Dedifferentiated amniotic fluid mesenchymal stem cell (primary cell): ENCODE data around the gene PUS10.
"Not testable (repeated sequence)": the region's sequence is repeated elsewhere in the genome, so short reads cannot be mapped to it uniquely, and the experiment has no call there.

Source experiments
- DNase-seq: peaks from one replicate; pipeline ENCODE4 v3.0.0-alpha.2; 2016; ENCODE audit errors: extremely low spot score

Gene PUS10, protein sequence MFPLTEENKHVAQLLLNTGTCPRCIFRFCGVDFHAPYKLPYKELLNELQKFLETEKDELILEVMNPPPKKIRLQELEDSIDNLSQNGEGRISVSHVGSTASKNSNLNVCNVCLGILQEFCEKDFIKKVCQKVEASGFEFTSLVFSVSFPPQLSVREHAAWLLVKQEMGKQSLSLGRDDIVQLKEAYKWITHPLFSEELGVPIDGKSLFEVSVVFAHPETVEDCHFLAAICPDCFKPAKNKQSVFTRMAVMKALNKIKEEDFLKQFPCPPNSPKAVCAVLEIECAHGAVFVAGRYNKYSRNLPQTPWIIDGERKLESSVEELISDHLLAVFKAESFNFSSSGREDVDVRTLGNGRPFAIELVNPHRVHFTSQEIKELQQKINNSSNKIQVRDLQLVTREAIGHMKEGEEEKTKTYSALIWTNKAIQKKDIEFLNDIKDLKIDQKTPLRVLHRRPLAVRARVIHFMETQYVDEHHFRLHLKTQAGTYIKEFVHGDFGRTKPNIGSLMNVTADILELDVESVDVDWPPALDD

DNA sequence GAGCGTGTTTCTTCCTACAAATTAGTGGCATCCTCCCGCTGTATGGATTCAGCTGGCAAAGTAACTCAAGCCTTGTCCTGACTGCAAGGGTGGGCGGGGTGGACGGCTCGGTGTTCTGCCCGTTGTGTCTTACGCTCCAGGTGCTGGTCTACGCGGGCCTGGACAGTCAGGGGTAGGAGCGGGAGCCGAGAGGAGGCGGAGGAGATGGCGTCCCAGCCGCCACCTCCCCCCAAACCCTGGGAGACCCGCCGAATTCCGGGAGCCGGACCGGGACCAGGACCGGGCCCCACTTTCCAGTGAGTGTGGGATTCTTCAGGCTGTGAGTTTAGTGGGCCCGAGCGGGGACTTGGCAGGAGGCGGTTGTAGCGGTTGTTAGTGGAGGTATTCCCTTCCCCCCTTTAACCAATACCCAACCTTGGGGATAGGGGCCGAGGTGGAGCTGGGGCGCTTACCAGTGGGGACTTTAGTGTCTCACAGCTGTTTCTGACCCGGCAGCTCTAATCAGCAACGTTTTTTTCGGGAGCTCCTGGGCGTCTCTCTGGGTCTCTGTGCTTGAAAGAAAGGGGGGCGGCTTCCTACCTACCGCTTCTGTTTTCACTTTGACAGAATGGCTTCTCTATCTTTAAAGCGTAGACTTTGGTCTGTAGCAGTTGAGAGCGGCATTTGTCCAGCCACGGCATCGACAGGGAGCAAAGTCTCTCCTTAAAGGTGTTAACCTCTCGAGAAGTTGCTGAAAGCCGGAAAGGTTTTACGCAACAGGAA is at the start of gene PUS10, which contains the start of gene PEX13:
PUS10 (minus strand) TSS at position 700 of the 762 bp plus-strand sequence. CDS start 6,365 bp downstream, outside the sequence.
PEX13 (plus strand) TSS at position 165 of the 762 bp plus-strand sequence; CDS start at position 205, 40 bp downstream.
- peak; percentile 70 for DNase-seq

DNA sequence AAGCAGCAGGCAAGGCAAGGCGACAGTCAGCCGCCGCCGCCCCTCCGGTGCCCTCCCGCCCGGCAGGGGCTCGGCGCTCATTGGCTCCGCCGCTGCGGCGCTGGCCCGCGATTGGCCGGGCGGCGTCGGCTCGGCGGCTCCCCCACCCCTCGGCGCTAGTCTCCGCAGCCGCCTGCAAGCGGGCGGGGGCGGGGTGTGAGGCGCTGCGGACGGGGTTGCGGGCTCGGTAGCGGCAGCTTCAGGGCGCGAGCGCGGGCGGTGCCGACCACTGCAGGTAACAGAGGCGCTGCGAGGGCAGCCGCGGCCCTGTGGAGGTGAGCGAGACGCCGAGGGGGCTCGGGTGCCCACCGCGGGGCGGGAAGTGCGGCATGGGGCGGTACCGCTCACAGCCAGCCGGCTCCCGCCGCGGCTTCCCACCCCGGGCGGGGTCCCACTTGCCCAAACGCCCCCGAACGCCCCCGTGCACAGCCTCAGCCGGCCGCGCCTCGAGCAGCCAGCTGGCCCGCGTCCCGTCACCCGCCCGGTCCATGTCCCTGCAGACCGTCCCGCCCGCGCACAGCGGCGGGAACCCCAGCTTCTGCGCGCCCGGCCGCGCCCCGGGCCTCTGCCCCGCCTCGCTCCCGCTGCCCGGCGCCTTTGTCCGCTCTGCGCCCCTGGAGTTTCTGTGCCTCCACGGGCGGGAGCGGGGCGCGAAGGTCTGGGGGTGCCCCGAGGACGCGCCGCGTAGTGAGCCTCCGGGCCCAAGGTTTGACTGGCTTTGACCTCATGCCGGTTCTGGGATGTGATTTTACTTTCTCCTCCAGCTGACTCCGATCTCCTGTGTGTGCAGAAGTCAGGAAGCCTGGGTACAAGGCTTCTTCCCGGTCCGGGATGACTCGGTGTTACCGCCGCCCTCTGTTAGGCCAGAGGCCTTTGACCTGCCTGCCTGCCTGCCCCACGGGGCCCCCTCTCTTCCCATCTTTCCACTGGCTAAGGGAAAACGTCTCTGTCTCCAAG is 48.0 kb upstream of the PUS10 start, which contains the start of gene SANBR:
SANBR (plus strand) TSS at position 158 of the 996 bp plus-strand sequence. CDS start 4,480 bp downstream, outside the sequence.
- peak; percentile 68 for DNase-seq

DNA sequence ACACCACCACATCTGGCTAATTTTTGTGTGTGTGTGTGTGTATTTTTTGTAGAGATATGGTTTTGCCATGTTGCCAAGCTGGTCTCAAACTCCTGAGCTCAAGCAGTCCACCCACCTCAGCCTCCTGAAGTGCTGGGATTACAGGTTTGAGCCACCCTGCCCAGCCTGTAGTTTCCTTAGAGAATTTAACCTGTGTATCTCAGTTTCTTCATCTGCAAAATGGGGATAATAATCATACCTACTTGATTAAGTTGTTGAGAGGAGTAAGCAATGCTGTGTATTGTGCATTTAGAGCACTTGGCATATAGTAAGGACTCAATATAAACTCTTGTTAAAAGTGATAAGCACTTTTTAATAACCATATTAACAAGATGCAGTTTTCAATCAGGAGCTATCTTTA is 41.3 kb upstream of the PUS10 start:
- DNase-seq: no peak

DNA sequence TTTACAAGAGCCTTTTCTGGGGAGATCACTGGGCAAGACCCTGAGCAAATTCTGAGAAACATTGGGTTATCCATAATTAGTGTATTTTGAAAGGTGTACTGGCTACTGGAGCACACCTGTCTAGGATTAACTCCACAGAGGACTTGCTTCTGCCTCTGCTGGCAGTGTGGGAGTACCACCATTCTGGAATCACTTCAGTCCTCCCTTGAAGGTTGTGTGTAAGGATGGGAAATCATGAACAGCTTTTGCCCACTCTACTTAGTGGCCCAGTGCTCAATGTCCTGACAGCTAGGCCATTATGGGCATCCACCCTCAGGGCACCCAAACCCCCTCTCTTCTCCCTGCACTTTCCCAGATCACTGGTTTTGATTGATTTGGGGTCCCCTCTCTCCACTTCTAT is 39.5 kb upstream of the PUS10 start:
- no peak for DNase-seq

DNA sequence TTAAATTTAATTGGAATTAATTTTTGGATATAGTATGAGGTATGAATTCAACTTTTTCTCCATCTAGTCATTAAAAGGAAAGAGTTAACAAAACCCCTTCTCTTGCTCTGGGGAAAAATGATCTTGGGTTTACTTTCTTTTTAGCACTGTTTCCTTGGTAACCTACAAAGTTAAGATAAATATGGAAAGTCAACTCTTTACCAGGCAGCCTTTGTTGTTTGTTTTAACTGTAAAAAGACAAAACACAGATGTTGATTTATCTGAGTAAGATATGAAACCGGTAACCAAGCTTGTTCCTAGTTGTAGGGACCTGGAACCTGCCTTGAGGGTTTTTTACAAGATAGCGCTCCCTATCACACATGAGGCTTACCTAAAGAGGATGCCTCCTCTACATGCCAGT is 37.5 kb upstream of the PUS10 start:
- DNase-seq: peak; percentile 39

DNA sequence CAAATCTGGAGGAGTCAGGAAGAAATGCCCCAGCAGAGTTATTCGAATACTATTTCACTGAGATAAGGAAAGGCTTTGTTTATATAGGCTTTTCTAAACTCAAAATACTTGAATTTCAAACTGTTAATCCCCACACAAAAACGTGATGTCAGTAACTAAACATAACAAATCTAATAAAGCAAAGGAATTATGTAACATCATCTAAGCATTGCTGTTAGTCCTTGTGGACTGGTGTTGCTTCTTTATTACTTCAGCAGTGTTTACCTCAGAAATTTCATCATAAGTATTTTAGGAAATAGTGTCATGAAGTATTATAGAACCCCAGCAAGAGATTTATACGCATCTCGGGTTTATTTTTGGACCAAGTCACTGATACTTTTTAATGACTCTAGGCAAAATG is 27.9 kb upstream of the PUS10 start:
- DNase-seq: peak; percentile 47

DNA sequence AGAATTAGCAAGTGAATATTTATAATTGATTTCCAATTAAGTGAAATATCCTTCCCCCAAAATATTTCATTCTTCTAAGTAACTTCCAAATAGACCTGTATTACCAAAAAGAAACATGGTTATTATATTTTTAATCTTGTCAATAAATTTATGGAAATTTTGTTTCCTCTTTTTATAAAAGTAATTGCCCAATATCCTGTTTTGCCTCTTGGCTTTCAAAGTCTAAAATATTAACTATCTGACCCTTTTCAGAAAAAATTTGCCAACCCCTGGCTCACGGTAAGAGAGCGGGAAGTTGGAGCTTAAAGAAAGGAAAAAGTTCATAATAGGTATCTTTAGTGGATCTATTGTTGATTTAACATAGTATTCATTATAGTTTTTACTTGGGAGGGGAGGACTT is 27.2 kb upstream of the PUS10 start:
- DNase-seq: no peak

DNA sequence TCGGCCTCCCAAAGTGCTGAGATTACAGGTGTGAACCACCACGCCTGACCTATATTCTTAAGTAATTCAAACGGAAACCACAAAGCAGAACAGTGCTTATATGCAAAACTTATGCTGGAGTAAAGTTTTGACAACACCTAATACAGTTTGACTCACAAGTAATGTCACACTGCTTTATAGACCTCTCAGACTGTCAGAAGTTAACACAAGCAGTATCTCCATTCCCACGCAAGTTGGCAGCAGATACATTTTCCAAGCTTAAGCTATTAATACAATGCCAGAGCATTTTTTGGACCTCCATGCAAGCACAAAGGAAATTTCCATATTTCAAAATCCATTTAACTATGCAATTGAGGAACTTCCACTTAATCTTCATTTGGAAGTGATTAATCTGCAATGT is 26.6 kb upstream of the PUS10 start:
- no peak for DNase-seq

DNA sequence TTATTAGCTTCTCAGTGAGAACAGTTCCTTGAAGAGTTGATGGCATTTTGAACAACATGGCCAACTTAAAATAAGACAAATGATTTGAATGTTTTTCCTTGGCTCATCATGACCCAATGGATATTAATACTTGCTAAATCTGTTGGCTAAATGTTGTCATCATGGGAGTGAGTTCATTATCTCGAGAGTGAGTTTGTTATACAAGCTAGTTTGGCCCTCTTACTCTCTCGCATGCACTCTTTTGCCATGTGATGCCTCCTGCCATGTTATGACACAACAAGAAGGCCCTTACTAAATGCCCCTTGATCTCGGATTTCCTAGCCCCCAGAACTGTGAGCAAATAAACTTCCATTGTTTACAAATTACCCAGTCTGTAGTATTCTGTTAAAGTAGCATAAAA is 24.8 kb upstream of the PUS10 start:
- no peak for DNase-seq

DNA sequence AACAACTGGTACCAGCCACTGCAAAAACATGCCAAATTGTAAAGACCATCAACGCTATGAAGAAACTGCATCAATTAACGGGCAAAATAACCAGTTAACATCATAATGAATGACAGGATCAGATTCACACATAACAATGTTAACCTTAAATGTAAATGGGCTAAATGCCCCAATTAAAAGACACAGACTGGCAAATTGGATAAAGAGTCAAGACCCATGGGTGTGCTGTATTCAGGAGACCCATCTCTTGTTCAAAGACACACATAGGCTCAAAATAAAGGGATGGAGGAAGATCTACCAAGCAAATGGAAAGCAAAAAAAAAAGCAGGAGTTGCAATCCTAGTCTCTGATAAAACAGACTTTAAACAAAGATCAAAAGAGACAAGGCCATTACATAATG is 18.6 kb upstream of the PUS10 start:
- DNase-seq: not testable (repeated sequence)

DNA sequence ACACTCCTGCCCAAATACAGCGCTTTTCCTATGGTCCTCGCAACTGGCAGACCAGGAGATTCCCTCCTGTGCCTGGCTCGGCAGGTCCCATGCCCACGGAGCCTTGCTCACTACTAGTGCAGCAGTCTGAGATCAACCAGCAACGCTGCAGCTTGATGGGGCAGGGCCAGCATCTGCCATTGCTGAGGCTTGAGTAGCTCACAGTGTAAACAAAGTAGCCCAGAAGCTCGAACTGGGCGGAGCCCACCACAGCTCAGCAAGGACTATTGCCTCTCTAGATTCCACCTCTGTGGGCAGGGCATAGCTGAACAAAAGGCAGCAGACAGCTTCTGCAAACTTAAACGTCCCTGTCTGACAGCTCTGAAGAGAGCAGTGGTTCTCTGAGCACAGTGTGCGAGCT is 16.5 kb upstream of the PUS10 start:
- DNase-seq: not testable (repeated sequence)

DNA sequence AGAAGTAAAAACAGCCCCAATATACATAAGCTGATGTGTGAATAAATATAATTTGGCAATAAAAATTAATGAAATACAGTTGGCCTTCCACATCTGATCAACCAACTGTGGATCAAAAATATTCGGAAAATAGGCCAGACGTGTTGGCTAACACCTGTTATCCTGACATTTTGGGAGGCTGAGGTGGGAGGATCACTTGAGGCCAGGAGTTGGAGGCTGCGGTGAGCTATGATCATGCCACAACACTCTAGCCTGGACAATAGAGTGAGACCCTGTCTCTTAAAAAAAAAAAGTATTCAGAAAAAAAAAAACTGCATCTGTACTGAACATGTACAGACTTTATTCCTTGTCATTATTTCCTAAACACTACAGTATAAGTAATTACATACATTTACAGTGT is 11.5 kb upstream of the PUS10 start:
- no peak for DNase-seq

DNA sequence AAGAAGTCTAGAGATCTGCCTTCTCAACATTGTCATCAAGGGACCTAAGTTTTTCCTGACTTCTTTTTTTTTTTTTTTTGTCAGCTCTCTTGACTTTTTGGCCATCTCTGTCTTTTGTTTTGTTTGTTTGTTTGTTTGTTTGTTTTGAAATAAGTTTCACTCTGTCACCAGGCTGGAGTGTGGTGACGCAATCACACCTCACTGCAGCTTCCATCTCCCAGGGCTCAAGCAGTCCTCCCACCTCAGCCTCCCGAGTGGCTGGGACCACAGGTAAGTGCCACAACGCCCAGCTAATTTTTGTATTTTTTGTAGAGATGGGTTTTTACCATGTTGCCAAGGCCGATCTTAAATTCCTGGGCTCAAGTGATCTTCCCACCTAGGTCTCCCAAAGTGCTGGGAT is 5.6 kb upstream of the PUS10 start:
- no peak for DNase-seq

DNA sequence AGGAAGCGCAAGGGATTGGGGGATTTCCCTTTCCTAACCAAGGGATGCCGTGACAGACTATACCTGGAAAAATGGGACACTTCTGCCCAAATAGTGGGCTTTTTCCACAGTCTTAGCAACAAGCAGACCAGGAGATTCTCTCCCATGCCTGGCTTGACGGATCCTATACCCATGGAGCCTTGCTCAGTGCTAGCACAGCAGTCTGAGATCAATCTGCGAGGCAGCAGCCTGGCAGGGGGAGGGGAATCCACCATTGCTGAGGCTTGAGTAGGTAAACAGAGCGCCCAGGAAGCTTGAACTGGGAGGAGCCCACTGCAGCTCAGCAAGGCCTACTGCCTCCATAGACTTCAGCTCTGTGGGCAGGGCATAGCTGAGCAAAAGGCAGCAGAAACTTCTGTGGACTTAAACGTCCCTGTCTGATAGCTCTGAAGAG is 3.2 kb upstream of the PUS10 start:
- DNase-seq: no peak

DNA sequence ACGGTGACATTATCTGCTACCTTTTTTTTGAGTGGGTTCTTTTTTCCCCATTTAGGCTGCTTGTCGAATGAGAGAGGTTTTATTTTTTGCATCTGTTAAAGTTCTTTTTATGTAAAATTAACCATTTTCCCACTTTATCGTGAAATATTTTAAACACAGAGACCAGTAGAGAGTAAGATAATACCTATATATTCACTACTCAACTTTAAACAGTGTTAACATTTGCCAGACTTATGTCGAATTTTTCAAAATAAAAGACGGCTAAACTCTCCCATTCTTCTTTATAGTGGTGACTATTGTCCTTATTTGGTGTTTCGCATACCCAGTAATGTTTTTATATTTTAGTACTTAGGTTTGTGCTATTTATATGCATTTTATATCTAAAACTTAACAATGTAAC is 743 bp upstream of the PUS10 start:
- no peak for DNase-seq

DNA sequence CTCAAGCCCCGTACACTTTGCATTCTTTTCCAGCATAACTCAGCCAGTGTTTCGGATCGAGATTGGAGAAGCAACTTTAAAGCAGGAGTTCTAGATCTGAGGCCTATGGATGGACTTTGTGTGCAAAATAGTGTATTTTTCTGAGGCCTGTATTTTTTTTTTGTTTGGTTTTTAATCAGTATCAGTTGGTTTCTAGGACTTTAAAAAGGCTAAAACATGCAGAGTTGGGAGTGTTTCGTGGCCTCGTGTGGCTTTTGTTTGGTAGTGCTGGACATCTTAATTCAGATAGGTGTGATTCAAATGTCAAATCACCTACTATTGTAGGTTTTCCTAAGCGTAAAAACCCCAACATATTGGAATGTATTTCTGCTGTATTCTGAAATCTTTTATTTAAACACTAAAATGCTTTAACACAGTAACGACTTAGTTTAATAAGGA is 282 bp upstream of the PUS10 start:
- no peak for DNase-seq

DNA sequence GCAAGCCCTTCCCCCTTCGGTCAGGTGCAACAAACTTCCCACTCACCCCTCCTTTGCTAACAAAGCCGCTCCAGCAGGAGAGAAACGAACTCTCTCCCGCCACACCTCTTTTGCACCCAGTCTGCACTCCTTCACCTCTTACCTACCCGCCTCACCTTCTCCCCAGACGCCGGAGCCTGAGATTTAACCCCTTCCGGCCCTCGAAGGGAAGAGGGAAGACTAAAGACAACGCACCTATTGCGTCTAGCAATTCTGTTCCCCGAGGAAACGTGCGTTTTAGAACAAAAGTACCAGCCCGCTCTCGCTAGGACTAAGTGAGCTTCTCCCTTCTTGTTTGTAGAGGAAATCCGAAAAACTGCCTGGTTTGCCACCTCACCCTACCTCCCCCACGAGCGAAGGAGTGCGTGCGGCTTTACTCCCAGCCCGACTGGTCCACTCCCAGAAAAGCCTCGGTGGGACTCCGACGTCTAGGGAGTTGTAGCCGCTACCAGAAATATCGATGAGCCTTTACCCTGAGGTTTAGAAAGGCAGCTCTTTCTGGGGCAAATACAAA is 976 bp downstream of the PUS10 start:
- DNase-seq: peak; percentile 72

DNA sequence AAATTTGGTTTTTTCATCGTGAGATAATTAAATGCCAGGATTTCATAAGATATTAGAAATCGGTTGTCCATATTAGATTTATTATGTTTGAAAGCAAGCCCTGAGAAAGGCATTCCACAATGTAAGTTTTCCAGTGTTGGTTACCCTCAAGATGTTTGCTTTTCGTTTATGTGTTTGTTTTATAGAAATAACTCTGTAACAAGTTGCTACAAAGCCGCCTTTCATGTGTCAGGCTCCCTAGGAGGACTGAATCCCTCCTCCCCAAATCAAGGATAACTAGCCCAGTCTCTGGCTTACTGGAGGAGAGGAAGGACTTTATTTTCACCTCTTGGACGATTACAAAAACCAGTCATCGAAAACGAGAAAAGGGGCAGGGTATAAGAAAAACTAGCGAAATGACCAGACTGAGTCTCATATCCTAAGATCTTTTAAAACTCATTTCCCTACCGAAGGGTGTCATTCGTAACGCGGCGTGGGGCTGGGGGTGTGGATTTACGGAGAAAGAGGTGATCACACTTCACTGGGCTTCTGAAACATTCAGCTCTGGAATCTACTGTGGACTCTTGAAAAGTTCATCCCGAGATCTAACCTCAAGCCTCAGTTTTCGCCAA is 1.6 kb downstream of the PUS10 start:
- DNase-seq: no peak

DNA sequence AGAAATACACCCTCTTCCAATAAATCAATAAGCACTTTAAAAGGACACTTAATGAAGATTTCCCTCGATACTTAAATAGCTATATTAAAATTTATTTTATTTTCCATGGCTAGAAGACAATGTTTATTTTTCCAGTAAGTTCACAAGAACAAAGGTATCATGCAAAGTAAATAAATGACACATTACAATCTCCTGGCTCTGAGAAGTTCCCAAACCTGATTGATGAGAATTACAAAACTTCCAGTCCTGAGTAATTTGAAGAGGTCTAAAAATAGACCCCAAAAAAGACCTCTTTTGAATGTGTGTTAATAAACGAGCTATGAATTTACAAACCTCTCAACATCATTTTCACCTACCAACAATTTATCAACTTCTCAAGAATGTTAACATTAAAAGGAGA is 2.1 kb downstream of the PUS10 start:
- no peak for DNase-seq

DNA sequence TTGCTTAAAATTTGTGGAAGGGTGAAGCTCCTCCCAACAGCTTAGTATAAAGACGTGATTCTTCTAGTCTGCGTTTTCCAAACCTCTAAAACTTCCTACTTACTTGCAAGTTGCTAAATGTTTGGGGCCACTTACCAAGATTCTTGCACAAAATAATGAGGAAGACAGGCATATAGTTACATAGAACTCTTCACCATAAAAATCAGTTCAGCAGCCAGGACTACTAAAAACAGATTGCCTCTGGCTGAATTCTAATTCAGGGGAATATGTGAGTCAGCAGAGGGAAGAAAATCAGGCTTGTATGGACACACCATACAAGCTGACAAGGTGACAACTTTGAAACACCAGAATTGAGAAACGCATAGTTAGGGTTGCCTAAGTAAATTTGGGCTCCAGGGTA is 3.3 kb downstream of the PUS10 start:
- DNase-seq: no peak

DNA sequence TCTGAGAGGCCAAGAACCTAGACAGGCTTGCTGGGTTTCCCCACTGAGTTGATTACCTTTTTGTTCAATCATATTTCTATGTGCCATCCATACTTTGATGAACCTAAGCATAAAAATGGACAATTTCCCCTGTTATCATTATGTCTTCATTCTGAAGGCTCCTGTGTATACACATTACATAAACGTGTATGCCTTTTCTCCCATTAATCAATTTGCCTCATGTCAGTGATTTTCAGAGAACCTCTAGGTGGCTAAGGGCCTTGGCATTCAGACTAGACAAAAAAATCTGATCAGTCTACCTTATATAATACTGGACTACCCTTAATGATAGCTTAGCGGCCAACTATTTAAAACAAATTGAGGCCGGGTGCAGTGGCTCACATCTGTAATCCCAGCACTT is 4.7 kb downstream of the PUS10 start:
- DNase-seq: no peak
